Limb (tissue), 2 donors: ENCODE data around the gene SMC1B.
"Not testable (repeated sequence)": the region's sequence is repeated elsewhere in the genome, so short reads cannot be mapped to it uniquely, and the experiment has no call there.

Experiments used
- DNase-seq, 2 donors: peaks; one replicate each; pipeline ENCODE4 v3.0.0-alpha.2; 2016; ENCODE audit errors: extremely low spot score in 2 of 2

Gene SMC1B

GRCh38 chr22:45305456-45306075 lies 107.8 kb downstream of the SMC1B start:
- DNase-seq = no peak

- no peak for DNase-seq
Measured at GRCh38 chr22:45304971-45305370, 108.4 kb downstream of the SMC1B start.

- no peak for DNase-seq
Measured at GRCh38 chr22:45303181-45303580, 110.2 kb downstream of the SMC1B start.

DNA sequence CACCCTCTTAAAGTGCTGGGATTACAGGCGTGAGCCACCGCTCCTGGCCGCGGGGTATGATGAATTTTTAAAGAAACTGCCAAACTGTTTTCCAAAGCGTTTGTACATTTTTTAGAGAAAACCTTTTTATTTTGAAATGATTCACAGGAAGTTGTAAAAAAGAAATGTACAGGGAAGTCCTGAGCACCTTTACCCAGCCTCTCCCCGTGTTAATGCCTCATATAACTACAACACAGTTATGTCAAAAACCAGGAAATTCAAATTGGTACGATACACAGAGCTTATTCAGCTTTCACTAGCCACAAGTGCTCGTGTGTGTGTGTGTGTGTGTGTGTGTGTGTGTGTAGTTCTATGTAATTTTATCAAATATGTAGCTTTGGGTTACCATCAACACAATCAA lies 110.6 kb downstream of the SMC1B start:
- no peak for DNase-seq

- DNase-seq = no peak
Measured at GRCh38 chr22:45298934-45299505, 114.4 kb downstream of the SMC1B start.

DNA sequence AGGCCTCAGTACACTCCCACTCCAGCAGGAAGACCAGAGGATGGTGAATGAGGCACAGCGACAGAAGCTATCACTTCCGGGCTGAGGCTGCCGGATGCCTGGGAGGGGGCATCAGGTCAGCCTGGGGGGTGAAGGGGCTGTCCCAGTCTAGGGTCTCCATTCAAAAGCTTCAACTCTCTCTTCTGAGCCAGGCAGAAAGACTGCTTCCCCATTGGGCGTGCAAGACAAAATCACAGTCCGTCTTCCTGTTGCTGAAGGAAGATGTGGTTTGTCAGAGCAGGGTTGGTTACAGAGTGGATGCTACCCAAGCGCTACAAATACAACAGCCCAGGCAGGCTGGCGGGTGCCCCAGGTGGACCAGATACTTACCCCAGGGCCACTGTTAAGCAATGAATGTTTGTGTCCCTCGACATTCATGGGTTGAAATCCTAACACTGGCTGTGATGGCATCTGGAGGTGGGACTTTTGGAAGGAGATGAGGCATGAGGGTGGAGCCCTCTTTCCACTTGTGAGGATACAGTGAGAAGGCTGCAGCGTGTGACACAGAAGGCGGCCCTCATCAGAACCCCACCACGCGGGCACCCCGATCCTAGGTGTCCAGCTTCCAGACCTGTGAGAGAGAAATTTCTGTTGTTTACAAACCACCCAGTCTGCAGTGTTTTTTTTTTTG lies 116.6 kb downstream of the SMC1B start:
- DNase-seq = no peak

DNA sequence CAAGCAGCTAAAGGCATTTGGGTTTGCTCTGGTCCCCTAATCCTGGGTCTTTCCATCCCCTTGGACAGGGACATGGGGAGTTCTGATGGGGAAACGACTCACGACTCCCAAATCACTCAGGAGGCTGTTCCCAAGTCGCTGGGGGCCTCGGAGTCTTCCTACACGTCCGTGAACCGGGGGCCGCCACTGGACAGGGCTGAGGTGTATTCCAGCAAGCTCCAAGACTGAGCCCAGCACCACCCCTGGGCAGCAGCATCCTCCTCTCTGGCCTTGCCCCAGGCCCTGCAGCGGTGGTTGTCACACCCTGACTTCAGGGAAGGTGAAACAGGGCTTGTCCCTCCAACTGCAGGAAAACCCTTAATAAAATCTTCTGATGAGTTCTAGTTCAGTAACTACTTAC lies 117.9 kb downstream of the SMC1B start:
- DNase-seq = no peak

GRCh38 chr22:45295004-45295403 lies 118.4 kb downstream of the SMC1B start:
- not testable (repeated sequence) for DNase-seq
